ENCODE data around the gene SCD.

The SCD gene

DNA sequence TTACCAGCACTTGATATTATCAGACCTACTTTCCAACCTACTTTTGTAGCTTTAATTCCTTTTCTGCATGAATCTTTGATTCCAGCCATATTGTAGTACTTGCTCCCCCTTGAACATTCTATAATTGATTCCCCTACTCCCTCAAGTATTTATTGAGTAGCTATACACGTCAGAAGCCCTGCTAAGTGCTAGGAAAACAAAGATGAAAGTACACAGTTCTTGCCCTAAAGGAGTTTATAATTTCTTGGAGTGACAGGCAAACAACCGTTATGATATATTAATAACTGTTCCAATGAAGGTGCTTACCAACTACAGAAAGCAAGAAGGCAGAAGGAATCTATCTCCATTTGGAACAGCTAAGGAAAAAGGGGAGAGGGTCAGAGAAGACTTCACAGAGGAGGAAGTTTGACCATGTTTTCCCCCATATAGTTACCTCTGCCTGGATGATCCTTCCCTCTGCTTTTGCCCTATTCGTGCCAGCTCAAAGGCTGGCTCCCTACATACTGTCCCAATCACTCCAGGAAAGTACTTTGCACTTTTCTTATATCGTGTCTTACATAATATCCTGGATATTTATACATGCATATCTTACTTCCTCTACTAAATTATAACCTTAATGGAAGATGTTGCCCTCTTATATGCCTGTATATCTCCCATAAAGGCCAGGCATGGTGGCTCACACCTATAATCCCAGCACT, 54.7 kb downstream of the SCD start:
- DNase-seq = no peak

DNA sequence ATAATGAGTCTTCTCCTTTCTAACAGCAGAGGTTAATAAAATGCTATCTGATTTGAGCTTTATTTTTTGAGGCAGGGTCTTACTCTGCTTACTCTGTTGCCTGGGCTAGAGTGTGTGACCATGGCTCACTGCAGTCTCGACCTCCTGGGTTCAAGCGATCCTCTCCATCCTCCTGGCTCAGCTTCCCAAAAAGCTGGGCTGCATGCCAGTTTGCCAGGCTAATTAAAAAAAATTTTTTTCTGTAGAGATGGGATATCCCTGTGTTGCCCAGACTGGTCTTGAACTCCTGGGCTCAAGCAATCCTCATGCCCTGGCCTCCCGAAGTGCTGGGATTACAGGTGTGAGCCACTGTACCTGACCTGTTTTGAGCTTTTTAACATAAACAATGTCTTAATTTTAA, 56.7 kb downstream of the SCD start:
- peak; percentile 1 for DNase-seq

DNA sequence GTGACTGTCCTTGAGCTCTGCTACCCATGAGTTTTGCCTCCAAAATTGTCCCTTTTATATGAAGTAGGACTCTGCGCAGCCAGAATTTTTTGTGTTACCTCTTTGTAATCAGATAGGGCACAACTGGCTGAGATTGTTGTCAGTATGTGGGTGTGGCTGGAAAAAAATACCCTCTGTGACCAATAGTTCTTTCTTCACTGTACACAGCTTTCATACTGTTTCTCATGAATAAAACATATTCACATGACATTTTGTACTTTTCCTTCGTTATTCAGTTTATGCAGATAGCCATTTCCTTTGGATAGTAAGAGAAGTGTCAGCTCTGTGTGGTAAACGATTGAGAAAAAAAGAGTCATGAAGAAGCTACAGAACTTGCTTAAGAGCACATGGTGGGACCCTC, 66.1 kb downstream of the SCD start:
- no peak for DNase-seq
